SK-N-SH treated with all-trans-retinoic acid at 6 μM for 48 hours (cell line): ENCODE measurements around the gene ERICH4.

Source experiments
- ATAC-seq: fragments of 200-7000 bp; cut with Tn5 transposase; 3 replicates; pipeline ENCODE4 v1.9.1; 2020; ENCODE audit warnings: mild to moderate bottlenecking, moderate library complexity
- ARNTL ChIP-seq: fragments of 450-650 bp; formaldehyde crosslinking; IDR thresholded peaks from 2 replicates; pipeline ENCODE4 v1.5.0; 2020; ENCODE audit warnings: low read depth, mild to moderate bottlenecking, moderate library complexity, borderline replicate concordance
- CSDC2 ChIP-seq: fragments of 250-450 bp; sonication (Bioruptor Pico); IDR thresholded peaks from 2 replicates; pipeline ENCODE4 v1.5.0; 2020; ENCODE audit warnings: mild to moderate bottlenecking, moderate library complexity
- ESRRG ChIP-seq: fragments of 250-450 bp; sonication (Bioruptor Pico); IDR thresholded peaks from 2 replicates; pipeline ENCODE4 v1.6.1; 2021; ENCODE audit warnings: mild to moderate bottlenecking
- GLIS3 ChIP-seq: fragments of 250-450 bp; sonication (Bioruptor Pico); IDR thresholded peaks from 2 replicates; pipeline ENCODE4 v1.5.0; 2020; ENCODE audit warnings: mild to moderate bottlenecking, moderate library complexity
- PATZ1 ChIP-seq: fragments of 250-450 bp; sonication (Bioruptor Pico); IDR thresholded peaks from 2 replicates; pipeline ENCODE4 v1.8.0; 2020; ENCODE audit warnings: mild to moderate bottlenecking, moderate library complexity, borderline replicate concordance
- POU6F1 ChIP-seq: fragments of 250-450 bp; sonication (Bioruptor Pico); IDR thresholded peaks from 2 replicates; pipeline ENCODE4 v1.8.0; 2021; ENCODE audit warnings: low read depth, mild to moderate bottlenecking, moderate library complexity, borderline replicate concordance
- PPARA ChIP-seq: fragments of 250-450 bp; sonication (Bioruptor Pico); IDR thresholded peaks from 2 replicates; pipeline ENCODE4 v1.5.0; 2020; ENCODE audit warnings: mild to moderate bottlenecking, borderline replicate concordance
- RARB ChIP-seq: fragments of 250-450 bp; sonication (Bioruptor Pico); IDR thresholded peaks from 2 replicates; pipeline ENCODE4 v1.8.0; 2021; ENCODE audit warnings: mild to moderate bottlenecking, moderate library complexity
- SNAI2 ChIP-seq: fragments of 250-450 bp; sonication (Bioruptor Pico); IDR thresholded peaks from 2 replicates; pipeline ENCODE4 v1.5.0; 2020; ENCODE audit warnings: mild to moderate bottlenecking, moderate library complexity
- TCF4 ChIP-seq: fragments of 250-450 bp; sonication (Bioruptor Pico); IDR thresholded peaks from 2 replicates; pipeline ENCODE4 v1.8.0; 2021; ENCODE audit warnings: mild to moderate bottlenecking, moderate library complexity, borderline replicate concordance
- TOX ChIP-seq: fragments of 250-450 bp; sonication (Bioruptor Pico); IDR thresholded peaks from 2 replicates; pipeline ENCODE4 v1.8.0; 2021; ENCODE audit warnings: mild to moderate bottlenecking, moderate library complexity, borderline replicate concordance
- TSHZ2 ChIP-seq: fragments of 250-450 bp; sonication (Bioruptor Pico); IDR thresholded peaks from 2 replicates; pipeline ENCODE4 v1.5.0; 2020; ENCODE audit warnings: mild to moderate bottlenecking, moderate library complexity
- ZC3H10 ChIP-seq: fragments of 250-450 bp; sonication (Bioruptor Pico); IDR thresholded peaks from 2 replicates; pipeline ENCODE4 v1.5.1; 2021; ENCODE audit warnings: mild to moderate bottlenecking, moderate library complexity
- ZFP3 ChIP-seq: fragments of 250-450 bp; sonication (Bioruptor Pico); IDR thresholded peaks from 2 replicates; pipeline ENCODE4 v1.5.0; 2020; ENCODE audit warnings: mild to moderate bottlenecking, moderate library complexity
- ZFP30 ChIP-seq: fragments of 450-650 bp; formaldehyde crosslinking; IDR thresholded peaks from 2 replicates; pipeline ENCODE4 v1.5.0; 2022; ENCODE audit warnings: mild to moderate bottlenecking, moderate library complexity
- ZNF565 ChIP-seq: fragments of 450-650 bp; formaldehyde crosslinking; conservative IDR thresholded peaks from 2 replicates; pipeline ENCODE4 v1.5.0; 2020; ENCODE audit warnings: low read depth, mild to moderate bottlenecking, moderate library complexity
- ZNF70 ChIP-seq: fragments of 450-650 bp; formaldehyde crosslinking; IDR thresholded peaks from 2 replicates; pipeline ENCODE4 v1.5.0; 2020; ENCODE audit warnings: mild to moderate bottlenecking, moderate library complexity
- ZNF8 ChIP-seq: fragments of 450-650 bp; formaldehyde crosslinking; IDR thresholded peaks from 2 replicates; pipeline ENCODE4 v1.5.0; 2020; ENCODE audit warnings: mild to moderate bottlenecking, moderate library complexity
- TF ChIP-seq, protein P1 (sequence below): fragments of 250-450 bp; sonication (Bioruptor Pico); IDR thresholded peaks from 2 replicates; pipeline ENCODE4 v1.5.1; 2021; ENCODE audit warnings: mild to moderate bottlenecking, moderate library complexity
- TF ChIP-seq, protein P2 (sequence below): fragments of 250-450 bp; sonication (Bioruptor Pico); IDR thresholded peaks from 2 replicates; pipeline ENCODE4 v1.5.1; 2020; ENCODE audit warnings: low read depth, mild to moderate bottlenecking, moderate library complexity

The ERICH4 gene

GRCh38 chr19:41424335-41425173, 18.4 kb upstream of the ERICH4 start (continued):
- no peak for TF ChIP-seq TSHZ2 (CRISPR knock-in tag)
- no peak for TF ChIP-seq GLIS3 (CRISPR knock-in tag)
- TF ChIP-seq TCF4 (CRISPR knock-in tag), result no peak
- no peak for TF ChIP-seq CSDC2
- no peak for TF ChIP-seq TOX (CRISPR knock-in tag)
- no peak for TF ChIP-seq ZFP3 (CRISPR knock-in tag)
- TF ChIP-seq ZNF565 (CRISPR knock-in tag), result no peak
- no peak for TF ChIP-seq PATZ1
- TF ChIP-seq RARB (CRISPR knock-in tag), result no peak

DNA sequence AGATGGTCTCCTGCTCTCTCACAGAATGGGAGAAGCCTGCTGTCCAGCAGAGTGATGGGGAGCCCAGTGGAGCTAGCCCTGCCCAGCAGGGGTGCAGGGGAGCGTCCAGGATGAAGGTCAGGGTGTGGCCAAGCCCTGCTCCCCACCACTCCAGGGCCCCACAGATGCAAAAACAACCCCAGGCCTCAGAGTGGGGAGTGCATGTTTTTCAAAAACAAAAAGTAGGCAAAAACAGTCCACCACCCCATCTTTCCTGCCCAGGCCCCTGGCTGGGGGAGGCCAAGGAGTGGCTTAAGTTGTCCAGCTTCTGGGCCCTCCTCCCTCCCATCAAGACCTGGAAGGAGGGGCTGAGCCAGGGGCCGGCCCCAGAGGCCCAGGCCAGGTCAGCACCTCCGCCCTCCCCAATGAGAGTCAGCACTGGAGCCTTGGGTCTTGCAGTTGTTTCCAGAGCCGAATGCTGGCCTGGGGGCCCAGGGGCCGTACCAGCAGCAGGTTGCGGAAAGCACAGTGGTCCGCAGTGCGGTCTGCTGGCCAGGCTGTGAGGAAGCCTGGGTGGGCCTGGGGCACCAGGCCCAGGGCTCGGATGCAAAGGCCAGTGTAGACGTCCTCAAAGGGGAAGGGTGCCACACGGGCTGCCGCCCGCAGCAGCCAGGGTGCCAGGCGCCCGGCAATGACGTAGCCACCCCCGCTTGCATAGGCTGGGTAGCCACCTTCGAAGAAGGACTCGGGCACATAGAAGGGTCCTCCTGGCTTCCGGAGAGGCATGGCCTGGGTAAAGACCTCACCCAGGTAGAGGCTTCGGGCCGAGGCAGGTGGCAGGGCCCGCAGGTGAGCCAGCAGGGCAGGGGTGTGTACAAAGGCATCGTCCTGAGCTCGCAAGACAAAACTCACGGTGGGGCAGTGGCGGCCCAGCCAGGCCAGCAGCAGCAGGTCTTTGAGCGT, 17.5 kb upstream of the ERICH4 start:
- TF ChIP-seq ZFP30 (CRISPR knock-in tag) (no peak), TCF4 (CRISPR knock-in tag) (no peak), PPARA (CRISPR knock-in tag) (no peak), ZC3H10 (no peak), ZNF70 (CRISPR knock-in tag) (no peak), ZNF8 (CRISPR knock-in tag) (no peak), ZNF565 (CRISPR knock-in tag) (no peak), GLIS3 (CRISPR knock-in tag) (no peak), SNAI2 (CRISPR knock-in tag) (no peak)
- TF ChIP-seq, protein P1, sequence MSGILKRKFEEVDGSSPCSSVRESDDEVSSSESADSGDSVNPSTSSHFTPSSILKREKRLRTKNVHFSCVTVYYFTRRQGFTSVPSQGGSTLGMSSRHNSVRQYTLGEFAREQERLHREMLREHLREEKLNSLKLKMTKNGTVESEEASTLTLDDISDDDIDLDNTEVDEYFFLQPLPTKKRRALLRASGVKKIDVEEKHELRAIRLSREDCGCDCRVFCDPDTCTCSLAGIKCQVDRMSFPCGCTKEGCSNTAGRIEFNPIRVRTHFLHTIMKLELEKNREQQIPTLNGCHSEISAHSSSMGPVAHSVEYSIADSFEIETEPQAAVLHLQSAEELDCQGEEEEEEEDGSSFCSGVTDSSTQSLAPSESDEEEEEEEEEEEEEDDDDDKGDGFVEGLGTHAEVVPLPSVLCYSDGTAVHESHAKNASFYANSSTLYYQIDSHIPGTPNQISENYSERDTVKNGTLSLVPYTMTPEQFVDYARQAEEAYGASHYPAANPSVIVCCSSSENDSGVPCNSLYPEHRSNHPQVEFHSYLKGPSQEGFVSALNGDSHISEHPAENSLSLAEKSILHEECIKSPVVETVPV, result no peak
- no peak for ATAC-seq

DNA sequence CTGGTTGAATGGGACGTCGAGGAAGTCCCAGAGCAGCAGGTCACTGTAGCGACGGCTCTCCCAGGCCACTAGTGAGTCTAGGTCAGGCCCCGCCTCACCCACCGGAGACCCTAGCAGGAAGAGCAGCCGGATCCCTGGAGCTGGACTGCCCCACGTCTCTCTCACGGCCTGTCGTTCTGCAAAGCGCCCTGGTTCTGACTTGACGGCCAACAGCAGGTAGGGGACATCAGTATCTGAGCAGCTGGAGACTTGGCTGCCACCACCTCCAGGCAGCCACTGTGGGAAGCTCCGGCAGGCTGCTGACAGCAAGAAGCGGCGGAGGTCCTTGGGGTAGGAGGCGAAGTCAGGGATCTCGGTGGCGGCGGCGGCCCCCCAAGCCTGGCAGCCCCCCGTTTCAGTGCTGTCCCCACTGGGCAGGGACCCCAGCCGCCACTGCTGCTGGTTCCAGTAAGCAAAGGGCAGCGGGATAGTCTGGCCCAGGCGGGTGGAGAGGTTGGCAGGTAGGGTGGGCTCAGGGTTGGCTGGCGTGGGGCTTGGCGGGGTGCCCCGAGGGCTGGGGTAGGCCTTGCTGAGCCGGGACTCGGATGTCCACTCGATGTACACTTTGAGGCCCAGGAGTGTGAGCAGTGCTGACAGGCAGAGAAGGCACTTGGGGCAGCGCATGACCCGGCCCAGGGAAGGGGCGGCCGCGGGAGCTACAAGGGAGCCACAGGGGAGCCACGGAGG, 16.7 kb upstream of the ERICH4 start:
- no peak for ATAC-seq
- no peak for TF ChIP-seq SNAI2 (CRISPR knock-in tag)
- no peak for TF ChIP-seq ZC3H10
- no peak for TF ChIP-seq CSDC2
- TF ChIP-seq ZNF8 (CRISPR knock-in tag), result no peak
- TF ChIP-seq, protein P1, result no peak
- TF ChIP-seq, protein P2, sequence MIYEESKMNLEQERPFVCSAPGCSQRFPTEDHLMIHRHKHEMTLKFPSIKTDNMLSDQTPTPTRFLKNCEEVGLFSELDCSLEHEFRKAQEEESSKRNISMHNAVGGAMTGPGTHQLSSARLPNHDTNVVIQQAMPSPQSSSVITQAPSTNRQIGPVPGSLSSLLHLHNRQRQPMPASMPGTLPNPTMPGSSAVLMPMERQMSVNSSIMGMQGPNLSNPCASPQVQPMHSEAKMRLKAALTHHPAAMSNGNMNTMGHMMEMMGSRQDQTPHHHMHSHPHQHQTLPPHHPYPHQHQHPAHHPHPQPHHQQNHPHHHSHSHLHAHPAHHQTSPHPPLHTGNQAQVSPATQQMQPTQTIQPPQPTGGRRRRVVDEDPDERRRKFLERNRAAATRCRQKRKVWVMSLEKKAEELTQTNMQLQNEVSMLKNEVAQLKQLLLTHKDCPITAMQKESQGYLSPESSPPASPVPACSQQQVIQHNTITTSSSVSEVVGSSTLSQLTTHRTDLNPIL (CRISPR knock-in tag), result no peak
- TF ChIP-seq TOX (CRISPR knock-in tag), result no peak
- no peak for TF ChIP-seq POU6F1 (CRISPR knock-in tag)
- TF ChIP-seq RARB (CRISPR knock-in tag), result no peak
- no peak for TF ChIP-seq ZFP30 (CRISPR knock-in tag)
- no peak for TF ChIP-seq ZNF565 (CRISPR knock-in tag)
- no peak for TF ChIP-seq PPARA (CRISPR knock-in tag)
- no peak for TF ChIP-seq PATZ1
- TF ChIP-seq ESRRG, result no peak
- no peak for TF ChIP-seq ARNTL
